IPS-15b (cell line): ENCODE results near the gene TANC1.

ENCODE experiments used
- H3K27me3 ChIP-seq: one replicate; pipeline ENCODE4 v1.6.1; 2013; ENCODE audit warnings: low read length; ENCODE audit not compliant: control insufficient read depth, insufficient read depth
- H3K36me3 ChIP-seq: one replicate; pipeline ENCODE4 v1.6.1; 2013; ENCODE audit warnings: low read length; ENCODE audit not compliant: control insufficient read depth, insufficient read depth
- H3K4me1 ChIP-seq: one replicate; pipeline ENCODE4 v1.6.1; 2013; ENCODE audit warnings: mild to moderate bottlenecking, low read length; ENCODE audit not compliant: control insufficient read depth, insufficient read depth
- H3K4me3 ChIP-seq: one replicate; pipeline ENCODE4 v1.5.1; 2013; ENCODE audit warnings: low read depth, low read length
- H3K9ac ChIP-seq: one replicate; pipeline ENCODE4 v1.6.1; 2013; ENCODE audit warnings: low read depth, mild to moderate bottlenecking, low read length
- H3K9me3 ChIP-seq: one replicate; pipeline ENCODE4 v1.6.1; 2013; ENCODE audit warnings: mild to moderate bottlenecking, low read length; ENCODE audit not compliant: control insufficient read depth, insufficient read depth

TANC1 gene

DNA sequence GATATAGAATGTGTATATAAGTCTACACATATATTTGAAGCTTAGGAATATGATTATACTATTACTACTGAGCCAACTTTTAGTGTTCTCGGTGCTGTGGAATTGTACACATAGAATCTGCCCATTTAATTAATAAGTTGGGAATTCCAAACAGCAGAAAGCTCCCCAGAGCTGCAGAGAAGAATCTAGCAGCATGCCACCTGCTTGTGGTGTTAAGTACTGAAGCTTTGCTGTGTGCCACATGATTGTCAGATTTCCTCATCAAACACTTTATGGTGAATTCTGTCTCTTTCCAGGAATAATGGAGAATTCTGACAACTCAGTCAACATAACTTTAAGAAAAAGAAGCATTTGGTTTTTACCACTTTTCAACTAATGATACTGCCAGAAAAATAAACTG lies 200.3 kb downstream of the TANC1 start:
- no peaks in the 10 kb centered on the region for H3K4me1 ChIP-seq
- no peaks in the 10 kb centered on the region for H3K36me3 ChIP-seq
- H3K27me3 ChIP-seq, result no peaks in the 10 kb centered on the region
- H3K9ac ChIP-seq, result no peak overlapping the region
- no peak overlapping the region for H3K4me3 ChIP-seq
- H3K9me3 ChIP-seq, result no peaks in the 10 kb centered on the region

DNA sequence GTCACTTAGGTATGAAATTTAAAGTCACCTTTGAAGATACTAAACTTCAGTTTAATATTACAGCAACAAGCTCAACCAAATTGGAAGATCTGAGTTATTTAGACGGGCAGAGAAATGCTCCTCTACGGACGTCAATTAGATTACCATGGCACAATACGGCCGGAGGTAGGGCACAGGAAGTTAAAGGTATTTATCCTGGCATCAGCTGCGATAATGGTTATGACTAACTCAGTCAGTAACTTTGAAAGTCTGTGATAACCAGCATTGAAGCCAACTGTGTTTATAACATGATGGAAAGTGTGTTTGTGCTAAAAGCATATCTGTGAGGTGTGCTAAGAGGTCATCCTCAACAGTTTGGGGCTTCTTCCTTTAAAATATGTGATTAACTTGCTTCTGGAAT lies 200.7 kb downstream of the TANC1 start:
- Histone ChIP-seq H3K4me3 (no peak overlapping the region), H3K9ac (no peak overlapping the region), H3K4me1 (no peaks in the 10 kb centered on the region), H3K27me3 (no peaks in the 10 kb centered on the region), H3K36me3 (no peaks in the 10 kb centered on the region), H3K9me3 (no peaks in the 10 kb centered on the region)

- H3K4me3 ChIP-seq, result no peak overlapping the region
- H3K36me3 ChIP-seq, result no peaks in the 10 kb centered on the region
- no peak overlapping the region for H3K9ac ChIP-seq
- no peaks in the 10 kb centered on the region for H3K4me1 ChIP-seq
- H3K9me3 ChIP-seq, result no peaks in the 10 kb centered on the region
- no peaks in the 10 kb centered on the region for H3K27me3 ChIP-seq
These were observed 204.0 kb downstream of the TANC1 start for GRCh38 chr2:159172403-159172802.

DNA sequence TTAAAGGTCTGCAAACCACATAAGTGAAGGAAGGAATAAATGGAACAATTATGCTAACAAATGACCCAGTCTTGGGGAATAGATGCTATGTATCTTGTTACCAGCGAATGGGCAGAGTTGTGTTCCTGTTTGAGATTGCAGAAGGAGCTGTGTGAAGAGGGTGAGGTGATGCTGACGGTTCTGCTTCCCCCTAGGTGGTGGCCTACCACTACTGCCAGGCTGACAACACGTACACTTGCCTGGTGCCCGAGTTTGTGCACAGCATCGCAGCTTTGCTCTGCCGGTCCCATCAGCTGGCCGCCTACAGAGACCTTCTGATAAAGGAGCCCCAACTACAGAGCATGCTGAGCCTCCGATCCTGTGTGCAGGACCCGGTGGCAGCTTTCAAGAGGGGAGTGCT lies 206.3 kb downstream of the TANC1 start:
- Histone ChIP-seq H3K4me3 (no peak overlapping the region), H3K27me3 (no peaks in the 10 kb centered on the region), H3K36me3 (peaks cover 2% of the 10 kb centered on the region), H3K9ac (no peak overlapping the region), H3K4me1 (no peaks in the 10 kb centered on the region), H3K9me3 (no peaks in the 10 kb centered on the region)

DNA sequence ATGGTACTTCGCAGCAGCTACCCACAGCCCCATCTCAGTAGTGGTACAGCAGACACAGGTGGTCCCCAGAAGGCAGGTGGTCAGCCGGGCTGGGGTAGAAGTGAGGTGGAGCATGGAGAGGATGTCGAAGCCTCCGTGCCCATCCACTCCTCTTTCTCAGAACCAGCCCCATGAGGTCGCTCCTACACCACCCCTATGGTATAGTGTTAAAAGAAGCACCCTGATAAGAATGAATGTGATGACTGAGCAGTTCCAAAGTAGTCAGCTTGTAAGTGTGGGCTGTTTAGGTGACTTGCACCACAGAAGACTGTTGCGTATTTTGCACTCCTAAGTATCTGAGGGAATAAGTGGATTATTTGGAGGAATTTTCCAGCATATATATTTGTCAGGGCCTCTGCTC lies 206.7 kb downstream of the TANC1 start:
- peaks cover 2% of the 10 kb centered on the region for H3K36me3 ChIP-seq
- no peaks in the 10 kb centered on the region for H3K9me3 ChIP-seq

DNA sequence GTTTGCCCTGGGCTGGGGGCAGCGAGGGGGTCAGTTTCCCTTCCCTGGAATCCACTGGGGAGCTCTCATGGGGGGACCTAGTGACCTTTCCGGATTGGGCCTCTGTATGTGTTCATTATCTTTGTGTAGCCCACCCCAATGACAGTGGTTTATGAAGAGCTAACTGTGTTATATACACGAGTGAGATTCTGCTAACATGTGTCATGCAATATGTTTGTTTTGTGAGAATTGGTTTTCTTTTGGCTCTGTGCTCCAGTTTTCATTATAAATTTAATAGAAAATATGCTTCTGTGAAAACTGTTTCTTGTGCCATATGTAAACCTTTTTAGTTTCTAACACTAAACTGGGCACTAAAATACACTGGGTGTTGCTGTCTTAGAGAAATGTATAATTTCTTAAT lies 207.5 kb downstream of the TANC1 start:
- Histone ChIP-seq H3K4me3 (no peak overlapping the region), H3K9ac (no peak overlapping the region), H3K4me1 (no peaks in the 10 kb centered on the region), H3K9me3 (no peaks in the 10 kb centered on the region), H3K27me3 (no peaks in the 10 kb centered on the region), H3K36me3 (peaks cover 2% of the 10 kb centered on the region)

More for the DNA sequence above, 206.7 kb downstream of the TANC1 start:
- H3K9ac ChIP-seq, result no peak overlapping the region
- no peaks in the 10 kb centered on the region for H3K4me1 ChIP-seq
- H3K27me3 ChIP-seq, result no peaks in the 10 kb centered on the region
- no peak overlapping the region for H3K4me3 ChIP-seq

DNA sequence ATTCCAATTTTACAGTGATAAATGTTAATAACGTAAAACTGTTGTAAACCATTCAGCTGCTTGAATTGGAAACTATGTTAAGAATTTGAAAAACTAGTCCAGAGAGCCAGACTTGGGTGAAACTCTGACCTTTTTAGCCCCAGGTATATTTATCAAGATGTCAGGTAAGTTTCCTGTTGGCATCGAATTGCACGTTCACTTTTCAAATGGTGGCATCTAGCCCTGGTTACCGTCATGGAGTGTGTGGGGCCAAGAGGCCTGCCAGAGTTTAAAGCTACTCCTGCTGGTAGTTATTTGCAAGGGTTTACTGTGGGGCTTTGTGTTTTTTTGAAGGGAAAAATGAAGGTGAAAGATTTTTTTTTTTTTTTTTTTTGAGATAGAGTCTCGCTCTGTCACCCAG lies 208.1 kb downstream of the TANC1 start:
- Histone ChIP-seq H3K9ac (no peak overlapping the region), H3K4me3 (no peak overlapping the region), H3K27me3 (no peaks in the 10 kb centered on the region), H3K9me3 (no peaks in the 10 kb centered on the region), H3K4me1 (no peaks in the 10 kb centered on the region), H3K36me3 (peaks cover 2% of the 10 kb centered on the region)

- no peaks in the 10 kb centered on the region for H3K4me1 ChIP-seq
- H3K9ac ChIP-seq, result no peak overlapping the region
- H3K9me3 ChIP-seq, result no peaks in the 10 kb centered on the region
- peaks cover 2% of the 10 kb centered on the region for H3K36me3 ChIP-seq
- H3K4me3 ChIP-seq, result no peak overlapping the region
- H3K27me3 ChIP-seq, result no peaks in the 10 kb centered on the region
These were observed 208.9 kb downstream of the TANC1 start for GRCh38 chr2:159177357-159177756.

GRCh38 chr2:159177957-159178356 lies 209.5 kb downstream of the TANC1 start:
- Histone ChIP-seq H3K4me1 (no peaks in the 10 kb centered on the region), H3K9me3 (no peaks in the 10 kb centered on the region), H3K36me3 (peaks cover 2% of the 10 kb centered on the region), H3K4me3 (no peak overlapping the region), H3K9ac (no peak overlapping the region), H3K27me3 (no peaks in the 10 kb centered on the region)

DNA sequence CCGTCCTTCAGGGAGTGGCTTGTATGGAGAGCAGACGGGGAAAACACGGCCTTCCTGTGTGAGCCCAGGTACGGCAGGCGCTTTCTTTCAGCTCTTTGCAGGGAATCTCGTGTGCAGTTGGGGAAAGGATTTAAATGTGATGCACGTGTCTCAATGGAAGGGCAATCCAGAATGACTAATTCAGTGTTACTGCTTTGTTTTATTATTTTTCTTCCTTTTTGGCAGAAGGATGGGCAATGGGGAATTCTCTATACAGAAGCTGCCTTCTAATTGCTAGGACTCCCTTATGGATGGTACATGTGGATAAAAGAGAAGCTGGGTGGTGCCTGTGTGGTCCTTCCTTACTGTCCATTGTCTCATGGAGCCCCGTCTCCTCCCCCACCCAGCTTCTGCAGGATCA lies 210.7 kb downstream of the TANC1 start:
- Histone ChIP-seq H3K4me3 (no peak overlapping the region), H3K4me1 (no peaks in the 10 kb centered on the region), H3K27me3 (no peaks in the 10 kb centered on the region), H3K36me3 (peaks cover 2% of the 10 kb centered on the region), H3K9me3 (no peaks in the 10 kb centered on the region), H3K9ac (no peak overlapping the region)

DNA sequence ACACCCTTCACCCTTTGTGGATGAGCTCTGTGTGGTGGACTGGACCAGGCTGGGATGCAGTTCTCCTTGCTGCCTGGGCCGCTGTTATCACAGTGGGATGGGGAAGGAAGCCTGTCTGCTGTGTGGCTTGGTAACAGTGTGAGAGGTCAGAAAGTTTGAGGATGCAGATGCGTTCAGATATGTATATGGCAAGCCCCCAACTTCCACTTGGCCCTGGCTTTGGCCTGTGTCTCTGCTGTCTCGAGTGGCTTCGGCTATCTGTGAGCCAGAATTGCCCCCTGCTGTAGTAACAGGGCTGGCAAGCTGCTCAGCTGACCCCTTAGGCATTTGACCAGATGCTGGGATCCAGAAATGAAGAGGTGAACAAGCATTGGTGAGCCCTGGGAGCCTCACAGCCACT lies 211.3 kb downstream of the TANC1 start:
- peaks cover 2% of the 10 kb centered on the region for H3K36me3 ChIP-seq

GRCh38 chr2:159183346-159183745 lies 214.9 kb downstream of the TANC1 start:
- H3K36me3 ChIP-seq, result peaks cover 2% of the 10 kb centered on the region
- no peak overlapping the region for H3K9ac ChIP-seq
- H3K27me3 ChIP-seq, result no peaks in the 10 kb centered on the region
- no peak overlapping the region for H3K4me3 ChIP-seq
- no peaks in the 10 kb centered on the region for H3K9me3 ChIP-seq
- no peaks in the 10 kb centered on the region for H3K4me1 ChIP-seq

More for the DNA sequence above, 211.3 kb downstream of the TANC1 start:
- no peak overlapping the region for H3K9ac ChIP-seq
- no peaks in the 10 kb centered on the region for H3K9me3 ChIP-seq
- H3K27me3 ChIP-seq, result no peaks in the 10 kb centered on the region
- H3K4me3 ChIP-seq, result no peak overlapping the region
- no peaks in the 10 kb centered on the region for H3K4me1 ChIP-seq
